IMR-90 (cell line): ENCODE measurements around the gene EXOSC3.

Source experiments
- BHLHE40 ChIP-seq: fragments of 150-350 bp; IDR thresholded peaks from 2 replicates; pipeline ENCODE4 v1.6.1; 2016; ENCODE audit warnings: mild to moderate bottlenecking, low read depth, low read length
- CEBPB ChIP-seq: IDR thresholded peaks from 2 replicates; pipeline ENCODE4 v1.6.1; 2012; ENCODE audit warnings: low read depth, low read length, improper control_type of control experiment
- CHD1 ChIP-seq: IDR thresholded peaks from 2 replicates; pipeline ENCODE4 v1.6.1; 2012; ENCODE audit warnings: low read depth, low read length, improper control_type of control experiment
- CTCF ChIP-seq: conservative IDR thresholded peaks from 2 replicates; pipeline ENCODE4 v1.5.1; 2012; ENCODE audit warnings: mild to moderate bottlenecking, low read depth, low read length, improper control_type of control experiment
- ELK1 ChIP-seq: fragments of 150-350 bp; IDR thresholded peaks from 2 replicates; pipeline ENCODE4 v1.6.1; 2016; ENCODE audit warnings: low read depth, mild to moderate bottlenecking, low read length, moderate library complexity, borderline replicate concordance
- FOS ChIP-seq: fragments of 150-350 bp; IDR thresholded peaks from 2 replicates; pipeline ENCODE4 v1.6.1; 2016; ENCODE audit warnings: low read depth, low read length
- MAFK ChIP-seq: IDR thresholded peaks from 2 replicates; pipeline ENCODE4 v1.6.1; 2012; ENCODE audit warnings: low read depth, low read length, improper control_type of control experiment
- POLR2A ChIP-seq: IDR thresholded peaks from 2 replicates; pipeline ENCODE4 v1.6.1; 2012; ENCODE audit warnings: mild to moderate bottlenecking, low read depth, low read length
- RAD21 ChIP-seq: IDR thresholded peaks from 2 replicates; pipeline ENCODE4 v1.6.1; 2012; ENCODE audit warnings: low read length, improper control_type of control experiment
- RCOR1 ChIP-seq: IDR thresholded peaks from 2 replicates; pipeline ENCODE4 v1.6.1; 2012; ENCODE audit warnings: mild to moderate bottlenecking, low read length, improper control_type of control experiment; ENCODE audit not compliant: insufficient replicate concordance
- RFX5 ChIP-seq: IDR thresholded peaks from 2 replicates; pipeline ENCODE4 v1.8.0; 2012; ENCODE audit warnings: low read depth, mild to moderate bottlenecking, low read length, moderate library complexity
- SMC3 ChIP-seq: fragments of 150-350 bp; IDR thresholded peaks from 2 replicates; pipeline ENCODE4 v1.6.1; 2016; ENCODE audit warnings: low read depth, mild to moderate bottlenecking, antibody characterized with exemption, low read length, moderate library complexity
- TF ChIP-seq, protein P1 (sequence below): fragments of 150-350 bp; IDR thresholded peaks from 2 replicates; pipeline ENCODE4 v1.6.1; 2017; ENCODE audit warnings: mild to moderate bottlenecking, antibody characterized with exemption, low read length, low read depth

DNA sequence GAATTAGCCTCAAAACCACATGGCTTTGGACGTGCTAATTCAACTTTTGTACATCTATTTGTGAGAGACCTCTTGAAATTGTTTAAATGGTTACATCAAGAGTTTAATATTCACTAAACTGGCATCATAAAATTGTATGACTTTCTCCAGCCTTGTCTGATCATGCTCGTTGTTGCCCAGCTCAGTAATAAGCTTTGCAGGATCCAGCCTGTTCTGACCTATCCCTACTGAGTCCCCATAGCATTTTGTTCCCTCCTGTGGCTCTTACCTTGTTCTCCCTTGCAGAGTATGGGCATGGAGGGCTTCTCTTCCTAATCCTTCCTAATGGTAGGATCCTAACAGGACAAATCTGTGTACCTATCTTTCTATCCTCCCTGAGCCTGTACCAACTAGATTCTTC, 6.3 kb downstream of the EXOSC3 start:
- TF ChIP-seq RFX5 (no peak), SMC3 (no peak), CTCF (no peak), POLR2A (no peak), ELK1 (no peak), CHD1 (no peak), RAD21 (no peak), RCOR1 (no peak), CEBPB (no peak), FOS (no peak), MAFK (no peak), BHLHE40 (no peak)
- TF ChIP-seq, protein P1, sequence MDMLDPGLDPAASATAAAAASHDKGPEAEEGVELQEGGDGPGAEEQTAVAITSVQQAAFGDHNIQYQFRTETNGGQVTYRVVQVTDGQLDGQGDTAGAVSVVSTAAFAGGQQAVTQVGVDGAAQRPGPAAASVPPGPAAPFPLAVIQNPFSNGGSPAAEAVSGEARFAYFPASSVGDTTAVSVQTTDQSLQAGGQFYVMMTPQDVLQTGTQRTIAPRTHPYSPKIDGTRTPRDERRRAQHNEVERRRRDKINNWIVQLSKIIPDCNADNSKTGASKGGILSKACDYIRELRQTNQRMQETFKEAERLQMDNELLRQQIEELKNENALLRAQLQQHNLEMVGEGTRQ, result no peak
